ENCODE results near the gene CUTA. TPM values are rescaled to one million over a fixed set of nuclear protein-coding genes. Genes with fewer than 3 reads are reported as not detected.

Gene CUTA
- total RNA-seq, 1 experiment from 2014 or later: 257 TPM

DNA sequence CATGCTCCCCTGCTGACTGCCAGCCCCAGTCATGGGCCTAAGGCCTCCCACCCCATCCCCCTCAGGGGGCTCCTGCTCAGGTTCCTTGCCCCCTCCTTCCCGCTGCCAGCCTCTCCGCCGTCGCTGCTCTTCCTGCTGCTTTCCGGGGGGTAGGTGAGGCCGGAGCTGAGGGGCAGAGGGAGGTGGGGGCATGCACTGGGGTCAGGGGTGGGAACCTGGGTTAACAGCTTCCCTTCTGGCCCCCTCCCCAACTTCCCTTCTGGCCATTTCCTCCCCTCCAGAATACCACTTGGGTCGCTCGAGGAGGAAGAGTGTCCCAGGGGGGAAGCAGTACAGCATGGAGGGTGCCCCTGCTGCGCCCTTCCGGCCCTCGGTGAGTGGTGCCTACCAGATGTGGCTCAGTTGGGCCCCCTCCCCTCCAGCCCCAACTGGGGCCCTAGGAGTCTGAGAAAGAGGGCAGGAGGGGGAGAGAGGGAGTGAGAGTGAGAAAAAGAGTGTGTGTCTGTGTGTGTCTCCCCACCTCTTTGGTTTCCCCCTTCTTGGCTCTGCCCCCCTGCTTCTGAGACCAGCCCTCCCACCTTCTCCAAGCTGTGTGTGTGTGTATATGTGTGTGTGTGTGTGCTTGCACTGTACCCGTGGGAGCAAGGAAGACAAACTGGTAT, 14.1 kb upstream of the CUTA start:
- Histone ChIP-seq H2BK12ac (ENCODE audit: insufficient read length, low read depth, low read length) (peak overlapping the region; percentile 84), H4K5ac (ENCODE audit: insufficient read length, low read depth, low read length) (no peak overlapping the region), H3K79me1 (ENCODE audit: insufficient read depth, low read depth, low read length, poor library complexity, severe bottlenecking) (peaks cover 5% of the 10 kb centered on the region), H4K91ac (ENCODE audit: insufficient read length, low read depth, low read length) (no peak overlapping the region), H3K9ac (ENCODE audit: extremely low read depth, insufficient read length, low read length) (peak overlapping the region; percentile 63), H2AK5ac (ENCODE audit: insufficient read length, low read length) (no peak overlapping the region), H3K18ac (ENCODE audit: insufficient read length, low read depth, low read length) (peak overlapping the region; percentile 73), H3K4me1 (ENCODE audit: insufficient read depth, low read length) (peaks cover 17% of the 10 kb centered on the region; the same call in 1 of the 2 replicates), H3K14ac (ENCODE audit: insufficient read depth, low read length) (peak overlapping the region; percentile 82), H2BK5ac (ENCODE audit: insufficient read length, low read length) (peak overlapping the region; percentile 65), H3K79me2 (ENCODE audit: insufficient read depth, low read length) (peaks cover 14% of the 10 kb centered on the region; the same call in 1 of the 2 replicates), H3K9me3 (ENCODE audit: control insufficient read depth, low read depth, low read length) (no peaks in the 10 kb centered on the region), H3K27me3 (ENCODE audit: insufficient read depth, low read length) (no peaks in the 10 kb centered on the region), H3K23me2 (ENCODE audit: insufficient read length, low read depth, low read length, poor library complexity, severe bottlenecking) (peaks cover 23% of the 10 kb centered on the region), H4K20me1 (ENCODE audit: control insufficient read depth, insufficient read depth, insufficient read length) (no peaks in the 10 kb centered on the region), H2BK20ac (ENCODE audit: low read depth, low read length, poor library complexity, severe bottlenecking) (no peak overlapping the region), H3K4ac (ENCODE audit: low read depth, low read length) (peak overlapping the region; percentile 48; the same call in 1 of the 2 replicates), H3K4me2 (ENCODE audit: insufficient read depth, insufficient read length, low read length) (peak overlapping the region; percentile 88), H2BK15ac (ENCODE audit: low read depth, low read length) (no peak overlapping the region), H3K56ac (ENCODE audit: insufficient read length, low read depth, low read length) (no peak overlapping the region), H2AFZ (ENCODE audit: low read length) (no peak overlapping the region), H3K23ac (ENCODE audit: insufficient read length, low read depth, low read length) (no peak overlapping the region), H2BK120ac (ENCODE audit: low read depth, low read length, poor library complexity, severe bottlenecking) (no peak overlapping the region), H3K27ac (ENCODE audit: insufficient read length, low read depth, low read length) (peak overlapping the region; percentile 86), H3T11ph (ENCODE audit: low read length) (no peak overlapping the region), H4K8ac (replicated peaks; ENCODE audit: insufficient read length, low read depth, low read length) (no peak overlapping the region)
- H3K27ac Mint-ChIP-seq: peak overlapping the region; percentile 94 to 97 (median 96)
- peak; percentile 65 for DNase-seq
- no peak for TF ChIP-seq CTCF (conservative IDR thresholded peaks at IDR 0.05)
- peaks cover 61 to 70% of the 10 kb centered on the region in 2 experiments for H3K4me1 Mint-ChIP-seq
- H3K36me3 Mint-ChIP-seq (ENCODE audit: insufficient read depth in 1 of 3, low read depth in 3 of 3): peaks cover 21 to 33% (median 32%) of the 10 kb centered on the region in 3 experiments
- H3K27me3 Mint-ChIP-seq (ENCODE audit: low read depth): no peaks in the 10 kb centered on the region; the same call in 1 of the 2 replicates
- no peaks in the 10 kb centered on the region for H3K9me3 Mint-ChIP-seq
- peak overlapping the region; percentile 75 to 81 for H3K4me3 Mint-ChIP-seq
- no CpG with 5 or more reads among the region's 12 CpGs for WGBS (ENCODE audit: extremely low coverage, insufficient read length, low lambda C conversion rate)

All from H9 (cell line).